Brain microvascular endothelial cell (primary cell): ENCODE results near the gene GATA3.

Source experiments
- DNase-seq: peaks from one replicate; pipeline ENCODE4 v3.0.0-alpha.2; 2020
- H3K27ac ChIP-seq: fragments of 250-450 bp; sonication (Bioruptor Pico); 2 replicates; pipeline ENCODE4 v1.5.1; 2020; ENCODE audit warnings: mild to moderate bottlenecking, moderate library complexity
- H3K27me3 ChIP-seq: fragments of 250-450 bp; sonication (Bioruptor Pico); replicated peaks from 2 replicates; pipeline ENCODE4 v1.5.1; 2020; ENCODE audit warnings: mild to moderate bottlenecking
- H3K36me3 ChIP-seq: fragments of 250-450 bp; sonication (Bioruptor Pico); replicated peaks from 2 replicates; pipeline ENCODE4 v1.5.1; 2020; ENCODE audit warnings: mild to moderate bottlenecking
- H3K4me3 ChIP-seq: 2 replicates; pipeline ENCODE4 v1.5.1; 2011; ENCODE audit warnings: low read depth, mild to moderate bottlenecking, control low read depth, low read length, moderate library complexity
- in situ Hi-C: cut with HindIII; loops from 2 replicates; pipeline ENCODE4 v1.10.0; 2017; ENCODE audit warnings: low sequenced_read_pairs, low pct_ligation_motif_present
- TF ChIP-seq, protein P1 (sequence below): IDR thresholded peaks from 2 replicates; pipeline ENCODE4 v1.5.1; 2011; ENCODE audit warnings: low read depth, mild to moderate bottlenecking, moderate library complexity, low read length, control low read depth, inconsistent platforms; ENCODE audit errors: missing control alignments

GATA3 gene

DNA sequence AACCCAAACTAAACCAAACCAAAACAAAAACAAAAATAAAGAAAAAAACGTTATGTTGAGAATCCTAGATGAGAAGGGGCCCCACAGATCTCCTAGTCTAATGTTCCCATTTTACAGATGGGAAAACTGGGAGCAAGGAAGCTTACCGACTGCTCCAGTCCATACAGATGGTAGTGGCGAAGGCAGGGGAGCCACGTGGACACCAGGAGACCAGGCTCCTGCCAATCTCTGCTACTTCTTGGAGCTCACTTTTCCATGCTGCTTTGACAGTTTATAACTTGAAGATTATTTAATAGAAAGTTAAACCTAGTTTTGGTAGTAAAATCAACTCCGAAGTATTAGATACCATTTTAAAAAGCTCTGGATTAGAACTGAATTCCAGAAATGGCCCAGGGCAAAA is 62.0 kb downstream of the GATA3 start:
- Histone ChIP-seq H3K4me3 (no peak overlapping the region), H3K27me3 (no peaks in the 10 kb centered on the region), H3K36me3 (no peaks in the 10 kb centered on the region), H3K27ac (no peak overlapping the region)
- DNase-seq, result no peak
- TF ChIP-seq, protein P1, sequence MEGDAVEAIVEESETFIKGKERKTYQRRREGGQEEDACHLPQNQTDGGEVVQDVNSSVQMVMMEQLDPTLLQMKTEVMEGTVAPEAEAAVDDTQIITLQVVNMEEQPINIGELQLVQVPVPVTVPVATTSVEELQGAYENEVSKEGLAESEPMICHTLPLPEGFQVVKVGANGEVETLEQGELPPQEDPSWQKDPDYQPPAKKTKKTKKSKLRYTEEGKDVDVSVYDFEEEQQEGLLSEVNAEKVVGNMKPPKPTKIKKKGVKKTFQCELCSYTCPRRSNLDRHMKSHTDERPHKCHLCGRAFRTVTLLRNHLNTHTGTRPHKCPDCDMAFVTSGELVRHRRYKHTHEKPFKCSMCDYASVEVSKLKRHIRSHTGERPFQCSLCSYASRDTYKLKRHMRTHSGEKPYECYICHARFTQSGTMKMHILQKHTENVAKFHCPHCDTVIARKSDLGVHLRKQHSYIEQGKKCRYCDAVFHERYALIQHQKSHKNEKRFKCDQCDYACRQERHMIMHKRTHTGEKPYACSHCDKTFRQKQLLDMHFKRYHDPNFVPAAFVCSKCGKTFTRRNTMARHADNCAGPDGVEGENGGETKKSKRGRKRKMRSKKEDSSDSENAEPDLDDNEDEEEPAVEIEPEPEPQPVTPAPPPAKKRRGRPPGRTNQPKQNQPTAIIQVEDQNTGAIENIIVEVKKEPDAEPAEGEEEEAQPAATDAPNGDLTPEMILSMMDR, result no peak
- in situ Hi-C loops, result no loop called here

DNA sequence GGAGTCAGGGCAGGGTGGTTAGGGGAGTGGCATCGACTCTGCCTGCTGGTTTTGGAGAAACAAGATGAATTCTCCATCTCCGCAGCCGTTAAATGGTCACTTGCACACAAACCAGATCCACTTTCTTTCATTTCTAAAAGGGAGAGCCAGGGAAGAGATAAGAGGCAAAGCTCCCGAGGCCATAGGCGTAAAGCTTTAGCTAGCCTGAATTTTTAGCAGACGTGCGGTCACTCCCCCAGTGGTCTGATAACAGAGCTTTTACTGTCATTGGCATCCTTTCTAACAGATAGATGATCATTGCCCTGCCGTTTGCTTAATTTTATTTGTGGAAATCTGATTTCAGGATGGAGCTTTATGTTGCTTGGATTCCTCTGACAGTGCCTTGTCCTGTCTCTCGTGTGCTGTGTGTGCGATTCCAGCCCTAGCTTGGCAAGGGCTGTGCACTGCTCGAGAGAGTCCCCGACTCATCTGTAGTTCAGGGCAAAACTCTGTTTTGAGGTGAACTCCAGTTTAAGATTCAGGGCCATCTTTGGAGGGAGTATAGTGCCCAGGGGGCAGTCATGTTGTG is 62.5 kb downstream of the GATA3 start:
- in situ Hi-C loops, result no loop called here
- DNase-seq, result no peak
- no peak overlapping the region for H3K27ac ChIP-seq
- no peaks in the 10 kb centered on the region for H3K27me3 ChIP-seq
- no peak overlapping the region for H3K4me3 ChIP-seq
- H3K36me3 ChIP-seq, result no peaks in the 10 kb centered on the region
- TF ChIP-seq, protein P1, result no peak

DNA sequence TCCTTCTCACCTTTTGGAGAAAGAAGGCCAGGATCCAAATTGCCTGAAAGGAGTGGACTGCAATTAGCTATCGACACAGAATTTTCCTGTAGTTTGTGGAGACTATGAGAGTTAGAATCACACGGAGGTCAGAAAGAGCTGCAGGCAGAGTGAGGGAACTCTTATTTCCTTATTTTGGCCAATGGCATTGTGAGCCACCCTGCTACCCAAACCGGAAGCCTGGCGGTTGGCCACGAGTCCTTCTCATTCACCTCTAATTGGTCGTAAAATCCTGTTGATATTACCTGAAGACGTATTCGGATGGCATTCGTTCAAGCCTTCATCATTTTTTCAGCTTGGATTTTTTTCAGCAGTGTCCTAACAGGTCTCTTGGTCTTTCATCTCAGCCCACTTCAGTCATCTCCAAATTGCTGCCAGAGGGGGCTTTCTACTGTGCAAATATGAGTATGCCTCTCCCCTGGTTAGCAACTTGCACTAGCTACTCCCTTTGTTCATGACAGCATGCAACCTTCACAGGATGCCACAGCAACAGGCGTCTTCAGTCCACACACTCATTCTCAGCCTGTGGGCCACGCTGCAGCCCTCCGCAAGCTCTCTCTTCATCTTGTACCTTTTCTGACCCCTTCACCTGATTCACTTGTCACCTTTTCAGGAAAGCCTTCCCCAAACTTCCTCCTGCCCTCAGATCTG is 66.9 kb downstream of the GATA3 start:
- DNase-seq, result no peak
- H3K4me3 ChIP-seq, result no peak overlapping the region
- no peaks in the 10 kb centered on the region for H3K36me3 ChIP-seq
- H3K27me3 ChIP-seq, result no peaks in the 10 kb centered on the region
- TF ChIP-seq, protein P1, result no peak
- H3K27ac ChIP-seq, result no peak overlapping the region
- in situ Hi-C loops, result no loop called here

DNA sequence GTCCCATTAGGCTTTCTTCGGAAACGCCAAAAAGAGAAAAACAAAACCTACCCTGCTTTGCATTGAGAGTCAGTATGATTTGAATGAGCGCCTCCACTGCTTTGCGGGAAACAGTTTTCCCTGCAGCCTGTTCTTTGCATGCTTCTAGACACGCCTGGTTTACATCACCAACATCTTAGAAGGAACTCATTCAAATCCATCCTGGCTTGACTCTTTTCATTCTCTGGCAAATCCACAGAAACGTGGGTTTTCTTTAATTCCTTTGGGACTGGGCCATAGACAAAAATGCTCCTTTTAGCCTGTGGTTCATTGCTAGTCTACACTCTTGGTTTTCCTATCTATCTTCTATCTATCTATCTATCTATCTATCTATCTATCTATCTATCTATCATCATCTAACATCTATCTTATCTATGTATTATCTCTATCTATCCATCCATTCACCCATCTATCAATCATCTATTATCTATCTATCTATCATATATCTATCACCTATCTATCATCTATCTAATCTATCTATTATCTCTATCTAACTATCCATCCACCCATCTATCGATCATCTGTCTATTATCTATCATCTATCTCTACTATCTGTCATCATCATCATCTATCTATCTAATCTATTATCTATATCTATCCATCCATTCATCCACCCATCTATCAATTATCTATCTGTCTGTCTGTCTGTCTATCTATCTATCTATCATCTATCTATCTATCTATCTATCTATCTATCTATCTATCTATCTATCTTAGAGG is 68.3 kb downstream of the GATA3 start:
- Histone ChIP-seq H3K27me3 (no peaks in the 10 kb centered on the region), H3K27ac (no peak overlapping the region), H3K4me3 (no peak overlapping the region), H3K36me3 (no peaks in the 10 kb centered on the region)
- no peak for DNase-seq
- TF ChIP-seq, protein P1, result no peak
- in situ Hi-C loops, result no loop called here

DNA sequence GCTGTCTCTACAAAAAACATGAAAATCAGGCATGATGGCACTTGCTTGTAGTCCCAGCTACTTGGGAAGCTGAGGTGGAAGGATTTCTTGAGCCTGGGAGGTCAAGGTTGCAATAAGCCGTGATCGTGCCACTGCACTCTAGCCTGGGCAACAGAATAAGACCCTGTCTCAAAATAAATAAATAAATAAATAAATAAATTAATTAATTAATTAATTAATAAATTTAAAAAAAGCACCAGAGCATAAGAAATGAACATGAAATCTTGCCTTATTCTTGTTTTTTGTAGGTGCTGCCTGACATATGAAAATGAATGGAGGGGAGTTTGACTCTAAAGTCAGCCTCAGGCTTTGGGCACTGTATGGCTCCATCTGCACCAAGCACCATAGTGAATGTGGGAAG is 69.9 kb downstream of the GATA3 start:
- no peak for DNase-seq
- in situ Hi-C loops, result no loop called here
- Histone ChIP-seq H3K36me3 (no peaks in the 10 kb centered on the region), H3K27ac (no peak overlapping the region), H3K27me3 (no peaks in the 10 kb centered on the region), H3K4me3 (no peak overlapping the region)
- TF ChIP-seq, protein P1, result no peak
